Liver (tissue), 3 donors: ENCODE measurements around the gene KIRREL3.

ENCODE experiments used
- CTCF ChIP-seq: fragments of 150-350 bp; IDR thresholded peaks from 2 replicates; pipeline ENCODE4 v1.5.1; 2017; ENCODE audit warnings: improper control_type of control experiment, low read depth, low read length; ENCODE audit not compliant: missing input control
- GABPA ChIP-seq, 2 donors: IDR thresholded peaks in 1 of 2; conservative IDR thresholded peaks in 1 of 2; 2 replicates each; pipeline ENCODE4 v1.6.1; 2016; ENCODE audit warnings: antibody characterized with exemption in 2 of 2, mild to moderate bottlenecking in 1 of 2, moderate library complexity in 1 of 2
- HNF4G ChIP-seq: IDR thresholded peaks from 2 replicates; pipeline ENCODE4 v1.6.1; 2016; ENCODE audit warnings: antibody characterized with exemption
- MAX ChIP-seq: IDR thresholded peaks from 2 replicates; pipeline ENCODE4 v1.6.1; 2016; ENCODE audit warnings: antibody characterized with exemption
- RAD21 ChIP-seq, 2 donors: IDR thresholded peaks; 2 replicates each; pipeline ENCODE4 v1.6.1; 2016; ENCODE audit warnings: antibody characterized with exemption in 2 of 2, mild to moderate bottlenecking in 2 of 2
- SP1 ChIP-seq: IDR thresholded peaks from 2 replicates; pipeline ENCODE4 v1.6.1; 2018; ENCODE audit warnings: antibody characterized with exemption, mild to moderate bottlenecking
- TAF1 ChIP-seq: conservative IDR thresholded peaks from 2 replicates; pipeline ENCODE4 v1.6.1; 2016; ENCODE audit warnings: antibody characterized with exemption, mild to moderate bottlenecking
- ZBTB33 ChIP-seq: IDR thresholded peaks from 2 replicates; pipeline ENCODE4 v1.6.1; 2016; ENCODE audit warnings: antibody characterized with exemption
- TF ChIP-seq, protein P1 (sequence below): IDR thresholded peaks from 2 replicates; pipeline ENCODE4 v1.6.1; 2016; ENCODE audit warnings: antibody characterized with exemption, mild to moderate bottlenecking
- donor health status: healthy.
- donor health status: healthy.

DNA sequence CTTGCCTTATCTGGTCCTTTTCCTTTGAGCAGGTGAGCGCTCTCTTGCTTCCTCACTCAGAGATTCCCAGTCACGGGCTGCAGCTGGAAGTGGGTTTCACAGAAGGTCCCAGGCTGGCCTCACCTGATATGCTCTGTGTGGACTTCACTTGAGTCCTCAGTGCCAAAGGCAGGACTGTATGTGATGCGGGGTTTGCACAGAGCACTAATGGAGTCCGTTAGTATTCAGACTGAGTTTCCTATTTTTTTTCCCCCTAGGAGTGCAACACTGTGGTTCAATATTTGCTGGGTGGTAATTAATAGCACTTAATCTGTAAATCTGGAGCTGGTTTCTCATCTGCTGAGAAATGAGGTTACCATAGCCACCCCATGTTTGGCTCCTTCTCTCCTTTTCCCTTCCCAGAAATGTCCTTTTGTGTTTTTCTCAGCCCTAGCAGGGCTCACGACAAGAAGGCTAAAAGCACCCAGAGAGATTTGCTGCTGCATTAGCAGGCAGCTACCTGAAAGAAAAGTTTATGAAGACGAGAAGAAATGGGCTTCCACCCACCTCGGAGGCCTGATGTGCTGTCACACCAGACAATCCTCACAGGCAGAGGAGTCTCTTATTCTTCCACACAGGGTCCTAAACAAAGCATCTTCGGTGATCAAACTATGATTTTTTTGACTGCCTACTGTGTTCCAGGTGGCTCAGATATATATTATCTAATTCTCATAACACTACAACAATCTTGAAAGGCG is 262.1 kb downstream of the KIRREL3 start:
- TF ChIP-seq SP1, result no peak
- TF ChIP-seq CTCF, result no peak
- TF ChIP-seq, protein P1, sequence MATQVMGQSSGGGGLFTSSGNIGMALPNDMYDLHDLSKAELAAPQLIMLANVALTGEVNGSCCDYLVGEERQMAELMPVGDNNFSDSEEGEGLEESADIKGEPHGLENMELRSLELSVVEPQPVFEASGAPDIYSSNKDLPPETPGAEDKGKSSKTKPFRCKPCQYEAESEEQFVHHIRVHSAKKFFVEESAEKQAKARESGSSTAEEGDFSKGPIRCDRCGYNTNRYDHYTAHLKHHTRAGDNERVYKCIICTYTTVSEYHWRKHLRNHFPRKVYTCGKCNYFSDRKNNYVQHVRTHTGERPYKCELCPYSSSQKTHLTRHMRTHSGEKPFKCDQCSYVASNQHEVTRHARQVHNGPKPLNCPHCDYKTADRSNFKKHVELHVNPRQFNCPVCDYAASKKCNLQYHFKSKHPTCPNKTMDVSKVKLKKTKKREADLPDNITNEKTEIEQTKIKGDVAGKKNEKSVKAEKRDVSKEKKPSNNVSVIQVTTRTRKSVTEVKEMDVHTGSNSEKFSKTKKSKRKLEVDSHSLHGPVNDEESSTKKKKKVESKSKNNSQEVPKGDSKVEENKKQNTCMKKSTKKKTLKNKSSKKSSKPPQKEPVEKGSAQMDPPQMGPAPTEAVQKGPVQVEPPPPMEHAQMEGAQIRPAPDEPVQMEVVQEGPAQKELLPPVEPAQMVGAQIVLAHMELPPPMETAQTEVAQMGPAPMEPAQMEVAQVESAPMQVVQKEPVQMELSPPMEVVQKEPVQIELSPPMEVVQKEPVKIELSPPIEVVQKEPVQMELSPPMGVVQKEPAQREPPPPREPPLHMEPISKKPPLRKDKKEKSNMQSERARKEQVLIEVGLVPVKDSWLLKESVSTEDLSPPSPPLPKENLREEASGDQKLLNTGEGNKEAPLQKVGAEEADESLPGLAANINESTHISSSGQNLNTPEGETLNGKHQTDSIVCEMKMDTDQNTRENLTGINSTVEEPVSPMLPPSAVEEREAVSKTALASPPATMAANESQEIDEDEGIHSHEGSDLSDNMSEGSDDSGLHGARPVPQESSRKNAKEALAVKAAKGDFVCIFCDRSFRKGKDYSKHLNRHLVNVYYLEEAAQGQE, result no peak
- TF ChIP-seq TAF1, result no peak
- no peak for TF ChIP-seq RAD21 (IDR thresholded peaks at IDR 0.05)
- TF ChIP-seq HNF4G, result no peak
- TF ChIP-seq GABPA (IDR thresholded peaks at IDR 0.05 in 1 of 2, conservative IDR thresholded peaks at IDR 0.05 in 1 of 2), result no peak
- no peak for TF ChIP-seq ZBTB33
- TF ChIP-seq MAX, result no peak
